HepG2 (cell line): ENCODE data around the gene KIF1B. TPM values are rescaled to one million over a fixed set of nuclear protein-coding genes. Genes with fewer than 3 reads are reported as not detected.

Source experiments
- ATF5 ChIP-seq: sonication (generic); formaldehyde crosslinking; IDR thresholded peaks from 2 replicates; pipeline ENCODE4 v1.4.0; 2020; ENCODE audit warnings: mild to moderate bottlenecking, low read depth, missing genetic modification reagents
- GATAD1 ChIP-seq: IDR thresholded peaks from 2 replicates; pipeline ENCODE4 v1.6.1; 2016; ENCODE audit warnings: missing genetic modification reagents, missing compliant biosample characterization
- NFKB2 ChIP-seq: sonication (generic); formaldehyde crosslinking; IDR thresholded peaks from 2 replicates; pipeline ENCODE4 v1.4.0; 2020; ENCODE audit warnings: missing genetic modification reagents, borderline replicate concordance
- PHF5A ChIP-seq: IDR thresholded peaks from one replicate; pipeline ENCODE4 v1.6.1; 2018; ENCODE audit warnings: low read depth, missing genetic modification reagents; ENCODE audit not compliant: unreplicated experiment
- RFX5 ChIP-seq: IDR thresholded peaks from 2 replicates; pipeline ENCODE4 v1.6.1; 2011; ENCODE audit warnings: low read depth, low read length, improper control_type of control experiment
- SKIL ChIP-seq: sonication (generic); formaldehyde crosslinking; IDR thresholded peaks from 2 replicates; pipeline ENCODE4 v1.8.0; 2022; ENCODE audit warnings: missing genetic modification reagents, mild to moderate bottlenecking, moderate library complexity, borderline replicate concordance
- SOX13 ChIP-seq, 3 experiments: fragments of 450-650 bp in 1 of 3; sonication (generic) in 1 of 3; formaldehyde crosslinking in 1 of 3; IDR thresholded peaks in 2 of 3; conservative IDR thresholded peaks in 1 of 3; 2 replicates each; pipeline versions ENCODE4 v1.5.0 to v1.6.1; 2016 to 2020; ENCODE audit warnings: antibody characterized with exemption in 1 of 3, mild to moderate bottlenecking in 1 of 3, missing compliant biosample characterization in 1 of 3, missing genetic modification reagents in 1 of 3, moderate library complexity in 1 of 3
- TBX2 ChIP-seq: sonication (generic); formaldehyde crosslinking; IDR thresholded peaks from 2 replicates; pipeline ENCODE4 v1.5.0; 2020; ENCODE audit warnings: missing genetic modification reagents, mild to moderate bottlenecking, borderline replicate concordance
- ZBTB37 ChIP-seq: sonication (generic); formaldehyde crosslinking; IDR thresholded peaks from 2 replicates; pipeline ENCODE4 v1.4.0; 2020; ENCODE audit warnings: mild to moderate bottlenecking, missing genetic modification reagents
- ZFX ChIP-seq: sonication (generic); formaldehyde crosslinking; IDR thresholded peaks from 2 replicates; pipeline ENCODE4 v1.4.0; 2020; ENCODE audit warnings: mild to moderate bottlenecking, low read depth, missing genetic modification reagents, moderate library complexity
- ZHX1 ChIP-seq: sonication (generic); formaldehyde crosslinking; IDR thresholded peaks from 2 replicates; pipeline ENCODE4 v1.8.1; 2022; ENCODE audit warnings: low read depth, mild to moderate bottlenecking, missing genetic modification reagents
- ZNF230 ChIP-seq: sonication (generic); formaldehyde crosslinking; IDR thresholded peaks from 2 replicates; pipeline ENCODE4 v1.4.0; 2020; ENCODE audit warnings: mild to moderate bottlenecking, missing genetic modification reagents
- ZNF292 ChIP-seq: sonication (generic); formaldehyde crosslinking; IDR thresholded peaks from 2 replicates; pipeline ENCODE4 v1.8.1; 2022; ENCODE audit warnings: mild to moderate bottlenecking, low read depth, missing genetic modification reagents, borderline replicate concordance
- ZNF335 ChIP-seq: sonication (generic); formaldehyde crosslinking; IDR thresholded peaks from 2 replicates; pipeline ENCODE4 v1.4.0; 2020; ENCODE audit warnings: missing genetic modification reagents
- ZNF337 ChIP-seq: sonication (generic); formaldehyde crosslinking; IDR thresholded peaks from 2 replicates; pipeline ENCODE4 v1.5.1; 2020; ENCODE audit warnings: missing genetic modification reagents, low read depth, mild to moderate bottlenecking, borderline replicate concordance
- ZNF556 ChIP-seq: sonication (generic); formaldehyde crosslinking; IDR thresholded peaks from 2 replicates; pipeline ENCODE4 v1.4.0; 2020; ENCODE audit warnings: mild to moderate bottlenecking, missing genetic modification reagents, borderline replicate concordance
- ZNF710 ChIP-seq: sonication (generic); formaldehyde crosslinking; IDR thresholded peaks from 2 replicates; pipeline ENCODE4 v1.5.0; 2020; ENCODE audit warnings: mild to moderate bottlenecking, missing genetic modification reagents, borderline replicate concordance
- polyA plus RNA-seq, 8 experiments: library from polyadenylated mRNA; depleted of rRNA in 3 of 8; stranded (reverse) in 7 of 8; unstranded in 1 of 8; fragments of >200 nt; fragmentation: Illumina TruSeq in 4 of 8; extraction: Trizol in 4 of 8; gene quantifications; 2 replicates each; pipeline versions ENCODE4 v1.2.1 to v1.2.3, GENCODE V29; 2011 to 2016; ENCODE audit warnings: low read depth in 4 of 8, missing spikeins in 1 of 8, mixed read lengths in 1 of 8; ENCODE audit not compliant: insufficient read depth in 1 of 8
- total RNA-seq, 5 experiments: library from RNA; depleted of rRNA; stranded (reverse); fragments of >200 nt; fragmentation: Illumina TruSeq; extraction: Trizol; gene quantifications; 2 replicates each; pipeline ENCODE4 v1.2.3, GENCODE V29; 2016; ENCODE audit warnings: low read depth in 1 of 5

KIF1B gene
- total and polyA plus RNA-seq, 2 of the 13 experiments (the other 11 are each of a cell fraction or from before 2014, with no cell fraction given), result 26.7 to 32.5 TPM

- TF ChIP-seq ZHX1 (no peak), ZFX (peak; percentile 51), ZNF292 (CRISPR knock-in tag) (no peak), NFKB2 (CRISPR knock-in tag) (no peak), ZNF556 (peak; percentile 36; the same call in 1 of the 2 replicates), ZBTB37 (no peak), ZNF337 (CRISPR knock-in tag) (0 out of 2 replicates have a peak, but pooled peaks have one; percentile 63), SOX13 (IDR thresholded peaks at IDR 0.05) (peak; percentile 27; the same call in 1 of the 2 replicates), SOX13 (CRISPR knock-in tag; conservative IDR thresholded peaks at IDR 0.05 in 1 of 2, IDR thresholded peaks at IDR 0.05 in 1 of 2) (peak in 1 of 2 experiments; percentile 68; a peak in 2 of 4 replicates), PHF5A (CRISPR knock-in tag) (no peak), TBX2 (peak; percentile 42; the same call in 1 of the 2 replicates), ZNF710 (no peak), ATF5 (CRISPR knock-in tag) (0 out of 2 replicates have a peak, but pooled peaks have one; percentile 35), GATAD1 (no peak), RFX5 (no peak), ZNF230 (CRISPR knock-in tag) (peak; percentile 57; the same call in 1 of the 2 replicates), ZNF335 (CRISPR knock-in tag) (no peak), SKIL (CRISPR knock-in tag) (no peak)
Measured at GRCh38 chr1:10210841-10211804, 753 bp downstream of the KIF1B start (continued).
